GM21786 (cell line): Measurements from ENCODE around the gene FLRT1.

ENCODE experiments used
- ATAC-seq: cut with Tn5 transposase; IDR thresholded peaks from one replicate; pipeline ENCODE4 v1.9.1; 2021; ENCODE audit not compliant: unreplicated experiment

The FLRT1 gene

GRCh38 chr11:64084146-64084950 is 48.6 kb downstream of the FLRT1 start:
- ATAC-seq: no peak

DNA sequence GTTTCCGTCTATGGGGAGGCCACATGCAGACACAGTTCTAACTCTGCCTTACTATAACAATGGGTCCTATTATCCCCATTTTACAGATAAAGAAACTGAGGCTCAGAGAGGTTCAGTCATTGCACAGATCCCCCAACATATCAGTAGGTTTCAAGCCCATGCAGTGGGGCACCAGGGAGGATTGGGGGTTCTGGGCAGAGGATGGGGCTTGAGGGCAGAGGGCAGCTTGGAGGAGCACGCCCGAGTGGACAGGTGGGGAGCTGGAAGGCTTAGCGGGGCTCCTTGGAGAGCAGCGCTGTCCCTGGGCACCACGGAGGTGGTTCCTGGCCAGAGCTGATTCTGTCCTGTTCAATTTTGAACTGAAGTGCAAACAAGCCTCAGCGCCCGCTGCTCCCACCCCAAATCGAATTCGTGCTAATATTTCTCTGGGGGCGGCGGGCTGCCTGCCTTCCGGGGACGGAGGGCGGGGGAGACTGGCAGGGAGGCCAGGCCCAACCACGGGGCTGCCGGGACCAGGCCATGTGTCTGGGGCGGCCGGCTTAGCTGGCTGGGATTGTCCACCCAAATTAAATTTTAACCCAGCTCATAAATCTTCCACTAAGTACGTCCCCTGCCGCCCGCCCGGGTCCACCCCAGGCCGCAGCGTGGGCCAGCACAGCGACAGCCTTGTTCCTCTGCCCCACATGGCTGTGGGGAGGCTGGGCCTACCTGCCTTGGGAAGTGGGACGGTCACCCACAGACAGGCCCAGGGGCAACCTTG is 49.4 kb downstream of the FLRT1 start:
- no peak for ATAC-seq
